Hepatocyte (in vitro differentiated cells): Measurements from ENCODE around the gene ADA.

Experiments used
- EZH2 ChIP-seq: fragments of 200-600 bp; sonication (generic); IDR thresholded peaks from 2 replicates; pipeline ENCODE4 v1.6.1; 2016; ENCODE audit warnings: antibody characterized with exemption, mild to moderate bottlenecking, borderline replicate concordance
- EZH2phosphoT487 ChIP-seq: fragments of 200-600 bp; sonication (generic); IDR thresholded peaks from one replicate; pipeline ENCODE4 v1.6.1; 2018; ENCODE audit warnings: antibody characterized with exemption, mild to moderate bottlenecking, low read depth, moderate library complexity; ENCODE audit not compliant: unreplicated experiment, severe bottlenecking
- TF ChIP-seq, protein P1 (sequence below): fragments of 200-600 bp; sonication (generic); IDR thresholded peaks from 2 replicates; pipeline ENCODE4 v1.5.1; 2016; ENCODE audit warnings: antibody characterized with exemption, mild to moderate bottlenecking; ENCODE audit not compliant: poor library complexity

DNA sequence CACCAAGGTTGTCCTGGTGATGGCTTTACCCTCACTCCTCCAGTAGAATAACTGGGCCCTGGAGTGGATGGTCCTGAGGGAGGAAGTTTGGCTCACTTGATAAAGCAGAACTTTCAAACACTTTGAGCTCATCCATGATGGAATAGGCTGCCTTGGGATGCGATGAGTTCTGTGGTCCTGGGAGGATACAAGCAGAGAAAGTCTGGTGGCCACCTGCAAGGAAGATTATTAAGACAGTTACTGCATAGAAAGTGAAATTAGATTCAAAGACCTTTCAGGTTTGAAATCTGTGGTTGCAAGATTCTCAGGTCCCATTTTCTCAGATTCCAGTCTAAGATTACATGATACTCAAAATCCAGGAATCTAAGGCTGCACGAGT lies 43.8 kb upstream of the ADA start:
- TF ChIP-seq, protein P1, sequence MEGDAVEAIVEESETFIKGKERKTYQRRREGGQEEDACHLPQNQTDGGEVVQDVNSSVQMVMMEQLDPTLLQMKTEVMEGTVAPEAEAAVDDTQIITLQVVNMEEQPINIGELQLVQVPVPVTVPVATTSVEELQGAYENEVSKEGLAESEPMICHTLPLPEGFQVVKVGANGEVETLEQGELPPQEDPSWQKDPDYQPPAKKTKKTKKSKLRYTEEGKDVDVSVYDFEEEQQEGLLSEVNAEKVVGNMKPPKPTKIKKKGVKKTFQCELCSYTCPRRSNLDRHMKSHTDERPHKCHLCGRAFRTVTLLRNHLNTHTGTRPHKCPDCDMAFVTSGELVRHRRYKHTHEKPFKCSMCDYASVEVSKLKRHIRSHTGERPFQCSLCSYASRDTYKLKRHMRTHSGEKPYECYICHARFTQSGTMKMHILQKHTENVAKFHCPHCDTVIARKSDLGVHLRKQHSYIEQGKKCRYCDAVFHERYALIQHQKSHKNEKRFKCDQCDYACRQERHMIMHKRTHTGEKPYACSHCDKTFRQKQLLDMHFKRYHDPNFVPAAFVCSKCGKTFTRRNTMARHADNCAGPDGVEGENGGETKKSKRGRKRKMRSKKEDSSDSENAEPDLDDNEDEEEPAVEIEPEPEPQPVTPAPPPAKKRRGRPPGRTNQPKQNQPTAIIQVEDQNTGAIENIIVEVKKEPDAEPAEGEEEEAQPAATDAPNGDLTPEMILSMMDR, result no peak
- TF ChIP-seq EZH2 (no peak), EZH2phosphoT487 (no peak)
